COLO668 (cell line): Measurements from ENCODE around the gene KANSL2.
A peak's percentile ranks its signal among the peaks of the same experiment; 100 is the strongest.
"Not testable (repeated sequence)": the region's sequence is repeated elsewhere in the genome, so short reads cannot be mapped to it uniquely, and the experiment has no call there.

Experiments used
- DNase-seq: peaks from one replicate; lab custom pipeline; 2025; ENCODE audit not compliant: unreplicated experiment; lab: John Stamatoyannopoulos, UW

KANSL2 gene

GRCh38 chr12:48681710-48682532 is at the start of gene KANSL2:
KANSL2 (minus strand) TSS chr12:48682238; CDS start chr12:48681632, 606 bp downstream.
- peak; percentile 93 for DNase-seq

DNA sequence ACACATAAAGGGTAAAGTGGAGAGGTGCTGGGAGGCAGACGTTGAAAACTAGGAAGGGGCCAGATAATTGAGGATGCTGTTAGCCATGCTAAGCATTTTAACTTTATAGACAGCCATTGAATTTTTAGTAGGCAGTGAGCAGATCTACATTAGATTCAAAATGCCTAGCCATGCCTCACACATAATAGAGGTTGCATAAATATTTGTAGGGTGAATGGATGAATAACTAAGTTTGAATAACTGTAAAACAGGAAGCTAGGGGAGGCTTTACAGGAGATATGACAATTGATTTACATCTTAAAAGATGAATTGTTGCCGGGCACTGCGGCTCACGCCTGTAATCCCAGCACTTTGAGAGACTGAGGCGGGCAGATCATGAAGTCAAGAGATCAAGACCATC is 46.8 kb upstream of the KANSL2 start:
- no peak for DNase-seq

DNA sequence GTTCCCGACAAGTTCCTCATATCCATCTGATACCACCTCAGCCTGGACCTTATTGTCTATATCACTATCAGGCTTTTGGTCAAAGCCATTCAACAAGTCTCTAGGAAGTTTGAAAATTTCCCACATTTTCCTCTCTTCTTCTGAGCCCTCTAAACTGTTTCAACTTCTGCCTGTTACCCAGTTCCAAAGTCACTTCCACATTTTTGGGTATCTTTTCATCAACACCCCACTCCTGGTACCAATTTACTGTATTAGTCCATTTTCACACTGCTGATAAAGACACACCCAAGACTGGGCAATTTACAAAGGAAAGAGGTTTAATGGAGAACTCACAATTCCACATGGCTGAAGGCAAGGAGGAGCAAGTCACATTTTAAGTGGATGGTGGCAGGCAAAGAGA is 38.7 kb upstream of the KANSL2 start:
- not testable (repeated sequence) for DNase-seq

DNA sequence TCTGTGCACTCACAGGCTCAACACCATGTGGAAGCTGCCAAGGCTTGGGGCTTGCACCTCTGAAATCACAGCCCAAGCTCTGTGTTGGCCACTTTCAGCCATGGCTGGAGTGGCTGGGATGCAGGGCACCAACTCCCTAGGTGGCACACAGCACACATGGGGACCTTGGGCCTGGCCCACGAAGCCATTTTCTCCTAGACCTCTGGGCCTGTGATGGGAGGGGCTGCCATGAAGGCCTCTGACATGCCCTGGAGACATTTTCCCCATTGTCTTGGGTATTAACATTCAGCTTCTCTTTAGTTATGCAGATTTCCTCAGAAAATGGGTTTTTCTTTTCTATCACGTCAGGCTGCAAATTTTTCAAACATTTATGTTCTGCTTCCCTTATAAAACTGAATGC is 38.1 kb upstream of the KANSL2 start:
- DNase-seq: not testable (repeated sequence)

DNA sequence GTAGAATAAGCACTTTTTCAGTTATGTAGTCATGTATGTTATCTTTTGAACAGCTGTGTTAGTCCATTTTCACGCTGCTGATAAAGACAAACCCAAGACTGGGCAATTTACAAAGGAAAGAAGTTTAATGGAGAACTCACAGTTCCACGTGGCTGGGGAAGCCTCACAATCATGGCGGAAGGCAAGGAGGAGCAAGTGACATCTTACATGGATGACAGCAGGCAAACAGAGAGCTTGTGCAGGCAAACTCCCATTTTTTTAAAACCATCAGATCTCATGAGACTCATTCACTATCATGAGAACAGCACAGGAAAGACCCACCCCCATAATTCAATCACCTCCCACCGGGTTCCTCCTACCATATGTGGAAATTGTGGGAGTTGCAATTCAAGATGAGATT is 37.0 kb upstream of the KANSL2 start:
- not testable (repeated sequence) for DNase-seq

GRCh38 chr12:48717252-48717695 is 35.2 kb upstream of the KANSL2 start:
- DNase-seq: no peak

DNA sequence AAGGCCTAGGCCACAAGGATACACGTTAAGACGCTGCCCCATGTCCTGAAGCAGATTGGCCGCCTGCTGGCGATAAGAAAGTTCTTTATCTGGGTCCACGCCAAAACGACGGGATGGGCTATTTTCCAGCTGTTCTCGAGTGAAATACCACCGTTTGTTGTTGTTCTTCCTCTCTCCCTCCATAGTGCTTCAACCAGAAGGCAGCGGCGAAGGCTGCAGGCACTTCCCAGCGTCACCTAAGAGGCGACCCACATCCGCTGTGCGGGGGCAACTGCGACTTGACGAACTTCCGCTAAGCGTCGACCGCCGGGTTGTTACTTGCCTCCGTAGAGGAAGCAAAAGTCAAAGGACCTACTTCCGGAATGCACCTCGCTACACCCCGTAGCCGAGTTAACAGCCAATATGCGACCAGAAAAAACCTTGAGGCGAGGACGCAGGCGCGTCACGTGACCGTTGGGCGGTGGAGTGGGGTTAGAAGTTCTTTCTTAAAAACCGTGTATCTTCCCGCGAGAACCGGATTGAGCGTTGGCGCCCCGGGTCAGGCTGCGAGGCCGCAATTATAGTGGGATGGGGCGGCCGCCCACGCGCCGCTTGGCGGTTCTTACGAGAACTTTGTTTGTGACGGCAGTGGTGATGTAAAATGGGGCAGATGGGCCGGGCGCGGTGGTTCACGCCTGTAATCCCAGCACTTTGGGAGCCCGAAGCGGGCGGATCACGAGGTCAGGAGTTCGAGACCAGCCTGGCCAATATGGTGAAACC is 34.6 kb upstream of the KANSL2 start, which contains the start of gene CCNT1:
CCNT1 (minus strand) TSS at position 215 of the 759 bp plus-strand sequence; CDS start at position 183, 32 bp downstream.
- peak; percentile 95 for DNase-seq

DNA sequence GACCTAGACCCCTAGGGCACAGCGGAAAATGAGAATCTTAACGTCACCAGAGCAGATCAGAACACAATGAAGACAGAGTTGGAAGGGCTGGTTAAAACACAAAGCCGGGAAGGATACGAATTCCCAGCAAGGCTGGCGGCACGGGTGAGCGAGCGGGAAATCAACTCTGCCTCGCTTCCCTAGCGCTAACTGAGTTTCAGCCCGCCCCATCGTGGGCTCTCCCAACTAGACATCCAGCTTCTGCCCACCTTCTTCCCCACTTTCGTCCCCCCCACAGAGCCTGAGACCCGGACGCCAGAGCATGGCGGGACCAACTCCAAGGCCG is 34.1 kb upstream of the KANSL2 start:
- peak; percentile 36 for DNase-seq

GRCh38 chr12:48712209-48712608 is 30.2 kb upstream of the KANSL2 start:
- DNase-seq: no peak

DNA sequence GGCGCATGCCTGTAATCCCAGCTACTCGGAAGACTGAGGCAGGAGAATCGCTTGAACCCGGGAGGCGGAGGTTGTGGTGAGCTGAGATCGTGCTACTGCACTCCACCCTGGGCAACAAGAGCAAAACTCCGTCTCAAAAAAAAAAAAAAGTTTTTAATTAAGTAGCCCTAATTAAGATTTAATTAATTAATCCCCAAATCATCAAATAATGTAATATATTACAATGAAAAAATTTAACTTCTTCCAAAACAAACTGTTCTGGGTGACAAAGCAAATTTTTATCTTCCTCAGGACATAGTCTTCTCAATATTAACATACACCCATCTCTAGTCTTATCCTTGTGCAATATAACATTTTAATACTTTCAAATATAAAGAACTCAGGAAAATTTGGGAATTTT is 16.8 kb upstream of the KANSL2 start:
- not testable (repeated sequence) for DNase-seq

DNA sequence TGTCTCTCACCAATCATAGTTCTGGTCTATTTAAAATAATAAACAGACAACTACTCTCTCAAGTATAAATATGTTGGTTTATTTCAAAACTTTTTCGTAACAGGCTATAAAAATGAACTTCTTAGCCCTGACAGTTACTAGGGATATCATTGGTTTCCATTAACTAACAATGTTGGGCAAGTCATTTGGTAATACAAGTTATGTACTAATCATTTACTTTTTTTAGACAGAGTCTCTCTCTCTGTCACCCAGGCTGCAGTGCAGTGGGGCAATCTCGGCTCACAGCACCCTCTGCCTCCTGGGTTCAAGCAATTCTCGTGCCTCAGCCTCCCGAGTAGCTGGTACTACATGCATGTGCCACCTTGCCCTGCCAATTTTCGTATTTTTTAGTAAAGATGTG is 14.6 kb upstream of the KANSL2 start:
- DNase-seq: no peak

DNA sequence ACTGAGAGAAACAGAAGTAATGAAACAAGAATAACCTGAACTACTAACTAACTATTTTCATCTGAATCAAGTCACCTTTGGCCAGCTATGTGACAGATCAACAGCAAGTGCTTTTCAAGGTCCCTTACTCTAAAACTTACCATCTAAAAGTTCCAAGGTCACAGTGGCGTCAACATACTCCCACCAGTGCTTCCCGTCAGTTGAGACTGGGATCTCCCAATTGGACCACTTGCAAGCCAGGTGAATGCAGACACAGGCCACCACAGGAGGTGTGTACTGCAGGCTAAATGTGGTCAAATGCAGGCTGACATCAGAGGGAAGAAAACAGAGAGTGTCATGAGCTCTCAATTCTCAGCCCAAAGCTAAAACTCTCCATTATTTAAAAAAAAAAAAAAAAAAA is 13.8 kb upstream of the KANSL2 start:
- DNase-seq: no peak

- DNase-seq: no peak
Measured at GRCh38 chr12:48694038-48694437, 12.0 kb upstream of the KANSL2 start.

DNA sequence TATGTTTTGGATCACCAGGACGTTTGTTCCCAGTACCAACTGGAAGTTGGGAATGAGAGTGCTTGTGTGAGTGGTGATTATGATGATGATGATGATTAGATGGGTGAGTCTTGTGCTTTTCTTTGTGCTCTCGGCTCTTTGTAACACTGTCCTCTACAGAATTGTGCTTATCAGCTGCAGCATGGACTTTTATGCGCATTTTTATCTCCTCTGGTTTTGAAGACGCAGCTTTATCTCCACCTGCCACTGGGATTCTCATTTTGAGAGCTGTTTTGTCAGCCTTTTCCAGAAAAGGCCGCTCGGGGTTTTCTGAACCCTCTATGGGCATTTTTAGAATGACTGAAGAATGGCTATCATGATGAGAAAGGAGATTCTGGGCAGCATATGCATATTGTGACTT is 11.5 kb upstream of the KANSL2 start:
- no peak for DNase-seq

GRCh38 chr12:48691826-48692487 is 9.9 kb upstream of the KANSL2 start:
- no peak for DNase-seq

DNA sequence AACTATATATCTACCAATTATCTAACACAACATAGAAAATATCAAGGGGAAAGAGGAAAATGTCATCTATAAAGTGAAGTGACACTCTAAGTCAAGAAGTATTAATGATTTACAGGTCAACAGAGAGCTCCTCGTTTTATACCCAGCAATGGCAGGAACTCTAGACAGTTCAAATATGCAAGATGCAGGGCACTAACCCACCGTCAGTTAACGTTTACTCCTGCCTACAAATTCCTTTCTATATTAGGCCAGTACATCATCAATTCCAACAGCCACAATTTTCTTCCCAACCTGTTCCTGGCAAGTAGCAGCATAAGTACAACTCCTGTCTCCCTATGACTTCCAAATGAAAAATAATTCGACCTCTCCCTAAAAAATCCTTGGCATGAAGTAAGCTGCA is 9.0 kb upstream of the KANSL2 start:
- no peak for DNase-seq

DNA sequence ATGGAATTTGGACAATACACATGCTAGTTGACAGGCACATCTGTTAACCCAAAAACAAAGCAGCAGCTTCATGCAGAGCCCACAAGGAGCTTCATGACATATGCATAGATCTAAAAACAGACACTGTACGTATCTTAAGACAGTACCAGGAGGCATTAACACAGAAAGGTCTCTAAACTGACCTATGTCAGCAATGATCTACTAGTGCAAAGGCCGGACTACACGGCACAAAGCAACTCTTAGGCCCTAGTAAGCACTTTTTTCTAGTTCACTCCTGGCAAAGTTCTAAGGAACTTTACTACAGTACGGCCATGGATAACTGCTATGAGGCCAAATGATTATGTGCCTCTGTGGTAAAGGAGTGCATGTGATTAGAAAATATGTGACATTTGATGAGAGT is 8.4 kb upstream of the KANSL2 start:
- no peak for DNase-seq

DNA sequence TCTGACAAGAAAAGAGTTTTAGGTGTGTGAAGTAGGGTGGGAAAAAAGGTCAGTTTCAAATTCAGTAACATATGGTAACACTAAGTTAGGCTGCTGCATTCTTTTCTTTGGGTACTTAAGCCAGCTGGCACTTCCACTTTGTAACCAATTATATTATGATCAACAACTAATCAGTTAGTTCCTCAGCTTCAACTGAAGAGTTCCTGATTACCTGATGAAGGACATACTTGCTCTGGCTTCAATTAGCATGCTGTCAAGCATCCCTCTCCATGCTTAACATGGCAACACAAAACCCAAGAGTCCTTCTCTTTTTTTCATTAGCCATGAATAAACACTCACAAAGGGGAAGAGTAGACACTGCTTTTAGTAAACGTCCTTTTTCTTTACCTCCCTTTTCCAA is 6.8 kb upstream of the KANSL2 start:
- DNase-seq: no peak

DNA sequence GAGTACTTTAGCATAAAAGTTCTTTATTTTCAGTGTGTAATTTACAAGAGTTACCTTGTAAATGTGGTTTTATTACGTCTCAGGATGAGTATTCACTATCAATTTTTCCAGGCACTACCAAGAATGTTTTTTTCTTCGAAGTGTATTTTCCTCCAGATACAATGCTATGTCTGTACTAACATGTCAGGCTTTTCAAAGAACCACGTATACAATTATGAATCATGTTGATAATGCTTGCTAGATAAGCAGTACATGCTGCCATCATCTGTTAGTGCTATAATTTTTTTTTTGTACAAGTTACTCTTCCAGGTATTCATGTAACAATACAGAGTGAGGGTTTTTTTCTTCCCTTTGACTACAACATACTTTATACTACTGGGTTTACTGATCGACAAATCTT is 5.6 kb upstream of the KANSL2 start:
- DNase-seq: no peak

- no peak for DNase-seq
Measured at GRCh38 chr12:48686615-48687334, 4.7 kb upstream of the KANSL2 start.

- DNase-seq: no peak
Measured at GRCh38 chr12:48686037-48686595, 4.1 kb upstream of the KANSL2 start.
